Activated CD4-positive, alpha-beta T cell treated with anti-CD3 and anti-CD28 coated beads, Interleukin-2, Interleukin-6, amounts not matched to agents 100 ng/mL and 50 ng/mL, durations not matched to agents 16 hours and 8 hours (primary cell): ENCODE results near the gene CIAO1.
"Not testable (repeated sequence)": the region's sequence is repeated elsewhere in the genome, so short reads cannot be mapped to it uniquely, and the experiment has no call there.

Experiments
- DNase-seq: peaks from one replicate; pipeline ENCODE4 v3.0.0-alpha.2; 2020

The CIAO1 gene

GRCh38 chr2:96251721-96252292 is 14.2 kb upstream of the CIAO1 start:
- DNase-seq = no peak

- no peak for DNase-seq
Observed at GRCh38 chr2:96252526-96252925, 13.5 kb upstream of the CIAO1 start.

GRCh38 chr2:96253006-96253405 is 13.0 kb upstream of the CIAO1 start:
- no peak for DNase-seq

GRCh38 chr2:96254571-96254970 is 11.5 kb upstream of the CIAO1 start:
- no peak for DNase-seq

- DNase-seq = no peak
Observed at GRCh38 chr2:96256611-96257113, 9.4 kb upstream of the CIAO1 start.

GRCh38 chr2:96257744-96258143 is 8.3 kb upstream of the CIAO1 start:
- not testable (repeated sequence) for DNase-seq

GRCh38 chr2:96258166-96259022 is 7.6 kb upstream of the CIAO1 start:
- DNase-seq = no peak

GRCh38 chr2:96259497-96259921 is 6.5 kb upstream of the CIAO1 start:
- no peak for DNase-seq

GRCh38 chr2:96260387-96261260 is 5.4 kb upstream of the CIAO1 start:
- peak; percentile 49 for DNase-seq

GRCh38 chr2:96261328-96262003 is 4.6 kb upstream of the CIAO1 start:
- DNase-seq = no peak

GRCh38 chr2:96262306-96262705 is 3.7 kb upstream of the CIAO1 start:
- DNase-seq = no peak

- no peak for DNase-seq
Observed at GRCh38 chr2:96264086-96264485, 1.9 kb upstream of the CIAO1 start.

GRCh38 chr2:96264656-96265348 is 1.2 kb upstream of the CIAO1 start:
- DNase-seq = peak; percentile 47

- DNase-seq = peak; percentile 23
Observed at GRCh38 chr2:96265349-96265839, 631 bp upstream of the CIAO1 start.

GRCh38 chr2:96267159-96267971 is 1.3 kb downstream of the CIAO1 start:
- DNase-seq = peak; percentile 72

GRCh38 chr2:96271995-96272394 is 6.0 kb downstream of the CIAO1 start:
- no peak for DNase-seq

GRCh38 chr2:96273763-96274162 is 7.7 kb downstream of the CIAO1 start:
- DNase-seq = no peak

GRCh38 chr2:96274355-96275056 is 8.5 kb downstream of the CIAO1 start:
- DNase-seq = no peak

- no peak for DNase-seq
Observed at GRCh38 chr2:96276787-96277499, 10.9 kb downstream of the CIAO1 start.
